Measurements from ENCODE around the gene HDAC10. TPM values are rescaled to one million over a fixed set of nuclear protein-coding genes. Genes with fewer than 3 reads are reported as not detected.

The HDAC10 gene
- total RNA-seq, 2 experiments from 2014 or later, result 42.1 to 42.8 TPM

GRCh38 chr22:50272044-50272802 lies 21.2 kb upstream of the HDAC10 start:
- ChIA-PET POLR2A (interaction anchor here (0.5 kb wide), 1 partner anchor 288 kb away, joined by 3 read pairs; no protein-coding TSS in a partner anchor), CTCF (interaction anchor here (0.9 to 2.9 kb wide), 10 partner anchors 11 to 89 kb away, joined by 3 to 10 read pairs (median 4); partner anchors contain the start of genes MAPK12, PLXNB2 and TUBGCP6)

- ChIA-PET CTCF (interaction anchor here (1.0 to 2.9 kb wide), 8 partner anchors 10 to 90 kb away, joined by 3 to 10 read pairs (median 4); partner anchors contain the start of genes MAPK12 and TUBGCP6), POLR2A (interaction anchor here (0.5 kb wide), 1 partner anchor 288 kb away, joined by 3 read pairs; no protein-coding TSS in a partner anchor)
Observed at GRCh38 chr22:50271519-50271970, 20.5 kb upstream of the HDAC10 start.

GRCh38 chr22:50270666-50271394 lies 19.8 kb upstream of the HDAC10 start:
- POLR2A ChIA-PET, result no interaction called here
- CTCF ChIA-PET, result interaction anchor here (1.7 kb wide), 1 partner anchor 10 kb away, joined by 4 read pairs; the partner anchor contains the start of gene MAPK12

GRCh38 chr22:50269970-50270665 lies 19.1 kb upstream of the HDAC10 start, which contains the start of gene MAPK11:
Gene MAPK11 (minus strand): TSS chr22:50270380. CDS start chr22:50270292, 88 bp downstream.
- POLR2A ChIA-PET, result no interaction called here
- CTCF ChIA-PET, result no interaction called here

- ChIA-PET CTCF (no interaction called here), POLR2A (no interaction called here)
Observed at GRCh38 chr22:50269573-50269969, 18.5 kb upstream of the HDAC10 start.

GRCh38 chr22:50268655-50269113 lies 17.6 kb upstream of the HDAC10 start:
- ChIA-PET POLR2A (no interaction called here), CTCF (no interaction called here)

GRCh38 chr22:50267591-50268390 lies 16.7 kb upstream of the HDAC10 start:
- CTCF ChIA-PET, result interaction anchor here (1.5 kb wide), 1 partner anchor 15 kb away, joined by 6 read pairs; no protein-coding TSS in a partner anchor
- POLR2A ChIA-PET, result no interaction called here

GRCh38 chr22:50266994-50267393 lies 15.9 kb upstream of the HDAC10 start:
- CTCF ChIA-PET, result interaction anchor here (0.6 to 1.5 kb wide), 2 partner anchors 15 to 75 kb away, joined by 3 to 6 read pairs; no protein-coding TSS in a partner anchor
- POLR2A ChIA-PET, result no interaction called here

GRCh38 chr22:50264946-50265669 lies 14.0 kb upstream of the HDAC10 start:
- POLR2A ChIA-PET, result no interaction called here

GRCh38 chr22:50264104-50264745 lies 13.2 kb upstream of the HDAC10 start:
- POLR2A ChIA-PET, result no interaction called here

More at GRCh38 chr22:50264946-50265669, 14.0 kb upstream of the HDAC10 start:
- CTCF ChIA-PET, result interaction anchor here (0.6 to 1.5 kb wide), 4 partner anchors 9 to 405 kb away, joined by 3 read pairs; no protein-coding TSS in a partner anchor

GRCh38 chr22:50262973-50263617 lies 12.0 kb upstream of the HDAC10 start:
- CTCF ChIA-PET, result interaction anchor here (1.3 to 2.7 kb wide), 6 partner anchors 11 to 358 kb away, joined by 3 to 9 read pairs (median 4); partner anchors contain the start of genes DENND6B and HDAC10
- POLR2A ChIA-PET, result no interaction called here

More at GRCh38 chr22:50264104-50264745, 13.2 kb upstream of the HDAC10 start:
- CTCF ChIA-PET, result interaction anchor here (0.6 to 2.7 kb wide), 5 partner anchors 10 to 406 kb away, joined by 3 to 9 read pairs (median 5); partner anchors contain the start of genes DENND6B and HDAC10

GRCh38 chr22:50262460-50262911 lies 11.4 kb upstream of the HDAC10 start:
- CTCF ChIA-PET, result interaction anchor here (1.3 to 2.7 kb wide), 6 partner anchors 11 to 358 kb away, joined by 3 to 11 read pairs (median 4); partner anchors contain the start of gene DENND6B
- POLR2A ChIA-PET, result no interaction called here

- ChIA-PET CTCF (interaction anchor here (1.3 to 2.7 kb wide), 7 partner anchors 10 to 138 kb away, joined by 3 to 11 read pairs (median 4); partner anchors contain the start of gene TUBGCP6), POLR2A (interaction anchor here (2.1 kb wide), 1 partner anchor 11 kb away, joined by 7 read pairs; the partner anchor contains the start of gene HDAC10)
Observed at GRCh38 chr22:50261615-50262459, 10.8 kb upstream of the HDAC10 start, which contains the start of gene MAPK12. Gene MAPK12 (minus strand): TSS chr22:50261683. CDS start chr22:50261509, 174 bp downstream.

GRCh38 chr22:50260801-50261614 lies 9.9 kb upstream of the HDAC10 start:
- ChIA-PET POLR2A (interaction anchor here (2.1 kb wide), 1 partner anchor 10 kb away, joined by 7 read pairs; the partner anchor contains the start of gene HDAC10), CTCF (interaction anchor here (1.3 to 2.7 kb wide), 6 partner anchors 9 to 80 kb away, joined by 3 to 11 read pairs (median 6); partner anchors contain the start of gene TUBGCP6)

All from activated CD8-positive, alpha-beta memory T cell treated with anti-CD3 and anti-CD28 coated beads for 36 hours (primary cell).